Testis (tissue), 2 donors: Measurements from ENCODE around the gene TMED6.

ENCODE experiments used
- POLR2A ChIP-seq: fragments of 450-650 bp; IDR thresholded peaks from one replicate; pipeline ENCODE4 v1.6.1; 2017; ENCODE audit warnings: antibody characterized with exemption, mild to moderate bottlenecking, moderate library complexity
- TF ChIP-seq, protein P1 (sequence below), 3 experiments: fragments of 450-650 bp in 2 of 3; fragments of 200-600 bp in 1 of 3; sonication (generic) in 1 of 3; IDR thresholded peaks; one replicate each; pipeline ENCODE4 v1.5.1; 2016 to 2019; ENCODE audit warnings: antibody characterized with exemption in 3 of 3, mild to moderate bottlenecking in 2 of 3, moderate library complexity in 1 of 3

- TF ChIP-seq, protein P1, sequence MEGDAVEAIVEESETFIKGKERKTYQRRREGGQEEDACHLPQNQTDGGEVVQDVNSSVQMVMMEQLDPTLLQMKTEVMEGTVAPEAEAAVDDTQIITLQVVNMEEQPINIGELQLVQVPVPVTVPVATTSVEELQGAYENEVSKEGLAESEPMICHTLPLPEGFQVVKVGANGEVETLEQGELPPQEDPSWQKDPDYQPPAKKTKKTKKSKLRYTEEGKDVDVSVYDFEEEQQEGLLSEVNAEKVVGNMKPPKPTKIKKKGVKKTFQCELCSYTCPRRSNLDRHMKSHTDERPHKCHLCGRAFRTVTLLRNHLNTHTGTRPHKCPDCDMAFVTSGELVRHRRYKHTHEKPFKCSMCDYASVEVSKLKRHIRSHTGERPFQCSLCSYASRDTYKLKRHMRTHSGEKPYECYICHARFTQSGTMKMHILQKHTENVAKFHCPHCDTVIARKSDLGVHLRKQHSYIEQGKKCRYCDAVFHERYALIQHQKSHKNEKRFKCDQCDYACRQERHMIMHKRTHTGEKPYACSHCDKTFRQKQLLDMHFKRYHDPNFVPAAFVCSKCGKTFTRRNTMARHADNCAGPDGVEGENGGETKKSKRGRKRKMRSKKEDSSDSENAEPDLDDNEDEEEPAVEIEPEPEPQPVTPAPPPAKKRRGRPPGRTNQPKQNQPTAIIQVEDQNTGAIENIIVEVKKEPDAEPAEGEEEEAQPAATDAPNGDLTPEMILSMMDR (IDR thresholded peaks at IDR 0.05) = no peak
- no peak for TF ChIP-seq POLR2A
These were observed 16.4 kb upstream of the TMED6 start for GRCh38 chr16:69367980-69368379.
